DMS 273 treated with DMSO at 0.1 percent for 48 hours (cell line): ENCODE results near the gene OCIAD1.
"Not testable (repeated sequence)": the region's sequence is repeated elsewhere in the genome, so short reads cannot be mapped to it uniquely, and the experiment has no call there.

Source experiments
- DNase-seq: peaks from one replicate; lab custom pipeline; 2025; lab: John Stamatoyannopoulos, UW

The OCIAD1 gene

GRCh38 chr4:48821431-48821830, 9.5 kb upstream of the OCIAD1 start:
- DNase-seq = not testable (repeated sequence)

GRCh38 chr4:48827622-48828021, 3.3 kb upstream of the OCIAD1 start:
- no peak for DNase-seq

- DNase-seq = no peak
Observed at GRCh38 chr4:48831532-48832030, 693 bp downstream of the OCIAD1 start.

- DNase-seq = no peak
Observed at GRCh38 chr4:48832571-48832970, 1.7 kb downstream of the OCIAD1 start.

- no peak for DNase-seq
Observed at GRCh38 chr4:48836658-48837057, 5.8 kb downstream of the OCIAD1 start.

- DNase-seq = no peak
Observed at GRCh38 chr4:48841045-48841827, 10.3 kb downstream of the OCIAD1 start.

GRCh38 chr4:48844843-48845242, 14.0 kb downstream of the OCIAD1 start:
- DNase-seq = peak; percentile 75

GRCh38 chr4:48848799-48849198, 17.9 kb downstream of the OCIAD1 start:
- DNase-seq = not testable (repeated sequence)

GRCh38 chr4:48851651-48852050, 20.8 kb downstream of the OCIAD1 start:
- DNase-seq = no peak

GRCh38 chr4:48853604-48854394, 22.9 kb downstream of the OCIAD1 start:
- DNase-seq = no peak

GRCh38 chr4:48854395-48854683, 23.5 kb downstream of the OCIAD1 start:
- no peak for DNase-seq

- no peak for DNase-seq
Observed at GRCh38 chr4:48854982-48855381, 24.1 kb downstream of the OCIAD1 start.

- no peak for DNase-seq
Observed at GRCh38 chr4:48858130-48858529, 27.2 kb downstream of the OCIAD1 start.

GRCh38 chr4:48862038-48862437, 31.1 kb downstream of the OCIAD1 start:
- DNase-seq = no peak

- DNase-seq = no peak
Observed at GRCh38 chr4:48862661-48863060, 31.8 kb downstream of the OCIAD1 start.

- DNase-seq = no peak
Observed at GRCh38 chr4:48863728-48864127, 32.8 kb downstream of the OCIAD1 start.

- DNase-seq = not testable (repeated sequence)
Observed at GRCh38 chr4:48864696-48865095, 33.8 kb downstream of the OCIAD1 start.

- no peak for DNase-seq
Observed at GRCh38 chr4:48877827-48878535, 47.1 kb downstream of the OCIAD1 start.

- no peak for DNase-seq
Observed at GRCh38 chr4:48879561-48880442, 48.9 kb downstream of the OCIAD1 start.

GRCh38 chr4:48881646-48882045, 50.8 kb downstream of the OCIAD1 start:
- DNase-seq = not testable (repeated sequence)

- not testable (repeated sequence) for DNase-seq
Observed at GRCh38 chr4:48889750-48890149, 58.9 kb downstream of the OCIAD1 start.
